ENCODE results near the gene MAPK13. TPM values are rescaled to one million over a fixed set of nuclear protein-coding genes. Genes with fewer than 3 reads are reported as not detected.

MAPK13 gene
- total RNA-seq, 2 donors from 2014 or later: 1.4 to 7.2 TPM

- TF ChIP-seq CTCF (IDR thresholded peaks at IDR 0.05): no peak
- H3K4me3 ChIP-seq: no peak overlapping the region
- no peak overlapping the region for H3K27ac ChIP-seq
- H3K36me3 ChIP-seq: no peaks in the 10 kb centered on the region
- H3K4me1 ChIP-seq: peaks cover 0 to 18% of the 10 kb centered on the region in 2 donors
- no peaks in the 10 kb centered on the region for H3K27me3 ChIP-seq
- DNase-seq (ENCODE audit: low spot score): no peak
- H3K9me3 ChIP-seq: no peaks in the 10 kb centered on the region
Observed at GRCh38 chr6:36132246-36132895, 2.1 kb downstream of the MAPK13 start.

DNA sequence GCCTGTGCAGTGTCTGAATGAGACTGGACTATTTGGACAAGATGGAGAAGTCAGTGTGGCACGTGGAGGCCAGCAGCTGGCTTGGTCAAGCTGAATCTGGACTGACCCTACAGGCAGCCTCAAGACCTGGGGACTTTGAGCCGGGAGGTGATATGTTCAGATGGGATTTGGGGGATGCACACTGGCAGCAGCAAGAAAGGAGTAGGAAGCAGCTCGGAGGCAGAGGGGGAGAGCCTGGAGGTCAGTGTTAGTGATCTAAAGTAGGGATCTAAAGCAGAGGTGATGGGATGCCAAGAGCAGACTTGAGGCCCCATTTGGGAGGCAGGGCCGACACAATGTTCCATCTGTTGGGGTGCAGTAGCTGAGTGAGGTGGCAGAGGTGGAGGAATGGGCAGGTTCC is 2.8 kb downstream of the MAPK13 start:
- H3K27ac ChIP-seq: no peak overlapping the region
- no peaks in the 10 kb centered on the region for H3K27me3 ChIP-seq
- no peak for DNase-seq (ENCODE audit: low spot score)
- no peak overlapping the region for H3K4me3 ChIP-seq
- H3K4me1 ChIP-seq: peaks cover 0 to 18% of the 10 kb centered on the region in 2 donors
- no peak for TF ChIP-seq CTCF (IDR thresholded peaks at IDR 0.05)
- no peaks in the 10 kb centered on the region for H3K9me3 ChIP-seq
- no peaks in the 10 kb centered on the region for H3K36me3 ChIP-seq

- Histone ChIP-seq H3K4me1 (peaks cover 0 to 18% of the 10 kb centered on the region in 2 donors), H3K9me3 (no peaks in the 10 kb centered on the region), H3K36me3 (no peaks in the 10 kb centered on the region), H3K27me3 (no peaks in the 10 kb centered on the region), H3K4me3 (no peak overlapping the region), H3K27ac (no peak overlapping the region)
- no peak for DNase-seq (ENCODE audit: low spot score)
- no peak for TF ChIP-seq CTCF (IDR thresholded peaks at IDR 0.05)
Observed at GRCh38 chr6:36133912-36134311, 3.6 kb downstream of the MAPK13 start.

- no peaks in the 10 kb centered on the region for H3K27me3 ChIP-seq
- no peaks in the 10 kb centered on the region for H3K9me3 ChIP-seq
- no peak for DNase-seq (ENCODE audit: low spot score)
- H3K36me3 ChIP-seq: no peaks in the 10 kb centered on the region
- no peak for TF ChIP-seq CTCF (IDR thresholded peaks at IDR 0.05)
- no peak overlapping the region for H3K27ac ChIP-seq
- H3K4me1 ChIP-seq: peaks cover 0 to 26% of the 10 kb centered on the region in 2 donors
- H3K4me3 ChIP-seq: no peak overlapping the region
Observed at GRCh38 chr6:36135053-36135731, 4.9 kb downstream of the MAPK13 start.

- H3K27ac ChIP-seq: no peak overlapping the region
- H3K36me3 ChIP-seq: no peaks in the 10 kb centered on the region
- no peak overlapping the region for H3K4me3 ChIP-seq
- no peak for TF ChIP-seq CTCF (IDR thresholded peaks at IDR 0.05)
- no peak for DNase-seq (ENCODE audit: low spot score)
- H3K9me3 ChIP-seq: no peaks in the 10 kb centered on the region
- H3K27me3 ChIP-seq: no peaks in the 10 kb centered on the region
- peaks cover 0 to 19% of the 10 kb centered on the region in 2 donors for H3K4me1 ChIP-seq
Observed at GRCh38 chr6:36136034-36136433, 5.7 kb downstream of the MAPK13 start.

All from right atrium auricular region (tissue), 2 donors.